ENCODE data around the gene CCDC154.

DNA sequence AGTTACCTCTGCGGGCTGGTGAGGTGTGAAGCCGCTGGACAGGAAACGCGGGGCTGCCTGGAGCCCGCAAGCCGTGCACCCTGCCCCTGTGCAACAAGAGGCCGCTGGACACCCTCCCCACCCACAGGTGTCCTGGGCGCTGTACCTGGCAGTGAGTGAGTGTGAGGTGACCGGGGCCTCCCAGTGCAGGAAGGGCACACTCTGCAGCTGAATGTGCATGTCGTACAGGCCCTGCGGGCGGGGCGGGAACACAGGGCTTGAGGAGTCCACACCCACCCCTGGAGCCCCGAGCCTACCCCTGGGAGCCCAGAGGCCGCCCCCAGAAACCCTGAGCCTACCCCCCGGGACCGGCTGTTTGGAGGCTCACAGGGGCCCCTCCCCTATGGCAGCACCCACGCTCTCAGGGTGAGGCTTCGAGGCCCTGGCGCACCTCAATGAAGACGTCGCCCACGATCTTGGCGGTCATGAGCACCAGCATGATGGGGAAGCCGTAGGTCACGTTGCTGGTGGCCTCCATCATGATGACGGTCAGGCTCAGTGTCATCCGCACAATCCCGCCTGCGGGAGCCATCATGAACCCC lies 4.3 kb upstream of the CCDC154 start:
- TF ChIP-seq CTCF (IDR thresholded peaks at IDR 0.05 in 2 of 3, conservative IDR thresholded peaks at IDR 0.05 in 1 of 3; ENCODE audit: control insufficient read depth in 2 of 3, extremely low read depth in 1 of 3, insufficient read depth in 1 of 3, low read depth in 3 of 3, low read length in 3 of 3): no peak
- TF ChIP-seq ELK1 (IDR thresholded peaks at IDR 0.05; ENCODE audit: low read depth, low read length): no peak
- no peak for TF ChIP-seq SIN3A (IDR thresholded peaks at IDR 0.05; ENCODE audit: low read depth, low read length)
- TF ChIP-seq POLR2A (IDR thresholded peaks at IDR 0.05; ENCODE audit: low read depth, low read length): no peak

Measured in GM12878 (cell line).